IPS-18c (cell line): Measurements from ENCODE around the gene PLCG1.
"Not testable (repeated sequence)": the region's sequence is repeated elsewhere in the genome, so short reads cannot be mapped to it uniquely, and the experiment has no call there.

Experiments used
- H3K4me3 ChIP-seq: 2 replicates; pipeline ENCODE4 v1.7.0; 2013; ENCODE audit warnings: low read depth, mild to moderate bottlenecking, low read length, moderate library complexity; ENCODE audit not compliant: insufficient read depth
- H3K9me3 ChIP-seq: one replicate; pipeline ENCODE4 v1.6.1; 2013; ENCODE audit warnings: mild to moderate bottlenecking, low read length, moderate library complexity; ENCODE audit not compliant: control insufficient read depth, insufficient read depth

The PLCG1 gene

DNA sequence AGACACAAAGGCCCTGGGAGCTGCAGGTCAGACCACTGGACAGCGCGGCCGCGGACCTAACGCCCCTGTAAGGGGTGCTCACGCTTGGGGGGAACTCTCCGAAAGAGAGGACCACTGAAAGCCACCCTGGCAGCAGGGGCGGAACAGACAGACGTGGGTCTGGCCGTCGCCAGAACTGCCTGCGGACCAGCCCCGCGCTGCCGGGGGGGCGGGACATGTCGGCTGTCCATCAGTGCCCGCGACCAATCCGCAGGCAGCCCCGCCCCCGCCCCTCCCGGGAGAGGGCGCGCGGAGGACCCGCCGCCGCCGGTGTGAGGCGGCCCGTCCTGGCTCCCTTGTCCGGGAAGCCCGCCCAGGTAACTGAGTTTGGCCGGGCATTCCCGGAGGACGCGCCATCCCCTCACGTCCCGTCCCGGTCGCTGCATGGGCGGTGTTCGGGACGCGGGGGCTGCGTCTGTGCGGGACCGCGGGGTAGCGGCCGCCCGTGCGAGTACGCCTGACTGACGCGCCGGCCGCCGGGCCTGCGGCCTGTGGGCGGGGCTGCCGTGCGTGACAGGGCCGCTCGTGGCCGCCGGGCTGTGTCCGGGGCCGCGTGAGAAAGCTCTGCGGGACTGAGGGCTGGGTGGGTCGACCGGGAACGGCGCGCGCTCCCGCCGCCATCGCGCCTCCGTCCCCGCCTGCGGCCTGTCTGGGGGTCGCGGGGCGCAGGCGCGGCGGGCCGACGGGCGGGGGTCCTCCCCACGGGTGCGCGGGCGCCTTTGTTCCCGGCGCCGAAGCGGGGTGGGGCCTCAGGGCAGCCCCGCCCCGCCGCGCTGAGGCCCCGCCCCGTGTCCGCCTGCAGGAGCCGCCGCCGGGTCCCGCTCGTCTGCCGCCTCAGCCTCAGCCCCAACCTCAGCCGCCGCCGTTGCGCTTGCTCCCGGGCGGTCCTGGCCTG is at the start of gene PLCG1:
Gene PLCG1 (plus strand): TSS at position 864 of the 934 bp plus-strand sequence. CDS start 99 bp downstream, outside the sequence.
- no peaks in the 10 kb centered on the region for H3K9me3 ChIP-seq
- H3K4me3 ChIP-seq: peak within 1 kb of the TSS; percentile 96

DNA sequence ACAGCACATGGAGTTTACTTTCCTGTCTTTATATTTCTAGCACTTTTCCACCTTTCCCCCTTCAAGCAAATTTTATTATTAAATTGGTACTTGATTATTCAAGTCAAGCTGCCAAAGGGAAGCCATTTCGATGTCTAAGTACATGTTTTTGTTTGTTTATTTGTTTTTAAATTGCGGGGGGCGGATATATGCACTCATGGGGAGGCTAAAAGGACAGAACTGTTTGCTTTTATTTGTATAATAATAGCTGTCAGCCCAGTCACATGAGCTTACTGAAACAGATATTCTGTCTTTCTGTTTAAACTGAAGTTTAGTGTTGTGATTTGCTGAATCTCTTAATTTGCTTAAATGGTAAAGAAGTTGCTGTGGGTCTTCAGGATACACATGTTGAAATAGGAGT is 49.6 kb upstream of the PLCG1 start:
- H3K4me3 ChIP-seq: no peak overlapping the region
- no peaks in the 10 kb centered on the region for H3K9me3 ChIP-seq

- Histone ChIP-seq H3K9me3 (no peaks in the 10 kb centered on the region), H3K4me3 (no peak overlapping the region)
Measured at GRCh38 chr20:41089555-41089954, 47.8 kb upstream of the PLCG1 start.

- Histone ChIP-seq H3K9me3 (no peaks in the 10 kb centered on the region), H3K4me3 (no peak overlapping the region)
Measured at GRCh38 chr20:41091927-41092326, 45.4 kb upstream of the PLCG1 start.

GRCh38 chr20:41094353-41095055 is 42.8 kb upstream of the PLCG1 start:
- Histone ChIP-seq H3K9me3 (no peaks in the 10 kb centered on the region), H3K4me3 (no peak overlapping the region)

- H3K4me3 ChIP-seq: no peak overlapping the region
- no peaks in the 10 kb centered on the region for H3K9me3 ChIP-seq
Measured at GRCh38 chr20:41095110-41095969, 42.0 kb upstream of the PLCG1 start.

DNA sequence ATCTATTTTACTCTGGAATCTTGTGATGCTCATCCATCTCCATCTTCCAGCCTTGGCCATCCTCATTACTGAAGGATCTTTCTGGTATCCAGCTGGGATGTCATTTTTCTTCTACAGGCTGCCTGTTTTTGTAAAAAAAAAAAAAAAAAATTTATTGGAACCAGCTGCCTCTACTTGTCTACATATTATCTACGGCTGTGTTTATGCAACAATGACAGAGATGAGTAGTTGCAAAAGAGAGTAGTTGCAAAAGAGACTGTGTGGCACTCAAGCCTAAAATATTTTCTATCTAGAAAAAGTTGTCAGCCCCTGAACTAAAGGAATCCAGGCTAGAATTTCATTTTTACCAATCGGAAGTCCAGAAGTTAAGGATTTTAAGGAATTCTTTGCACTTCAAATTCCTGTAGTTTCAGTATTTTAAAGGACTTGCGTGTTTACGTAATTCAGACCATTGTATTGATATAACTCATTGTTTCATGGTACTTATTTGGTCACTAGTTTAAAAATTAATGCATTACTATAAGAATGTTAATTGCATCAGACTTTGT is 38.6 kb upstream of the PLCG1 start:
- no peaks in the 10 kb centered on the region for H3K9me3 ChIP-seq
- no peak overlapping the region for H3K4me3 ChIP-seq

DNA sequence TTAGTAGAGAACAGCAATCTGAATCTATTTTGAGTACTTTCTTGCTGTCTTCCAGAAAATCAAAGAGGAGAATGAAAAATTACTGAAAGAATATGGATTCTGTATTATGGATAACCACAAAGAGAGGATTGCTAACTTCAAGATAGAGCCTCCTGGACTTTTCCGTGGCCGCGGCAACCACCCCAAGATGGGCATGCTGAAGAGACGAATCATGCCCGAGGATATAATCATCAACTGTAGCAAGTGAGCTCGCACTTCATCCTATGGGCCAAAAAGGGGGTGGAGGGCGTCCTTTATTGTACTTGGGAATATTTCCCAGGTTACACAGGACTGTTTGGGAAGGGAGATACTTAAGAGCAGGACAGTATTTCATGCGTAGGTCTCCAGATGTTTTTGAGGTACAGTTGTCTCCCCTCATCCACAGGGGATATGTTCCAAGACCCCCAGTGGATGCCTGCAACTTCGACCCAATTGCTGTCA is 37.3 kb upstream of the PLCG1 start:
- no peaks in the 10 kb centered on the region for H3K9me3 ChIP-seq
- H3K4me3 ChIP-seq: no peak overlapping the region

GRCh38 chr20:41101660-41102059 is 35.7 kb upstream of the PLCG1 start:
- no peaks in the 10 kb centered on the region for H3K9me3 ChIP-seq
- H3K4me3 ChIP-seq: no peak overlapping the region

- H3K4me3 ChIP-seq: no peak overlapping the region
- no peaks in the 10 kb centered on the region for H3K9me3 ChIP-seq
Measured at GRCh38 chr20:41108531-41108930, 28.8 kb upstream of the PLCG1 start.

DNA sequence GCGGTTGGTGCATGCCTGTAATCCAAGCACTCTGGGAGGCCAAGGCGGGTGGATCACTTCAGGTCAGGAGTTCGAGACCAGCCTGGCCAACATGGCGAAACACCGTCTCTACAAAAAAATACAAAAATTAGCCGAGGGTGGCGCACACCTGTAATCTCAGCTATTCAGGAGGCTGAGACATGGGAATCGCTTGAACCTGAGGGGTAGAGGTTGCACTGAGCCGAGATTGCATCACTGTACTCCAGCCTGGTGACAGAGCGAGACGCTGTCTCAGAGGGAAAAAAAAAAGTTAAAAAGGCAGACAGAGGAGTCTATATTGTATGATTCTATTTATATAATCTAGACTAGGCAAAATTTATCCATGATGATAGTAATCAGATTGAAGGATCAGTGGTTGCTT is 27.3 kb upstream of the PLCG1 start:
- Histone ChIP-seq H3K9me3 (no peaks in the 10 kb centered on the region), H3K4me3 (no peak overlapping the region)

DNA sequence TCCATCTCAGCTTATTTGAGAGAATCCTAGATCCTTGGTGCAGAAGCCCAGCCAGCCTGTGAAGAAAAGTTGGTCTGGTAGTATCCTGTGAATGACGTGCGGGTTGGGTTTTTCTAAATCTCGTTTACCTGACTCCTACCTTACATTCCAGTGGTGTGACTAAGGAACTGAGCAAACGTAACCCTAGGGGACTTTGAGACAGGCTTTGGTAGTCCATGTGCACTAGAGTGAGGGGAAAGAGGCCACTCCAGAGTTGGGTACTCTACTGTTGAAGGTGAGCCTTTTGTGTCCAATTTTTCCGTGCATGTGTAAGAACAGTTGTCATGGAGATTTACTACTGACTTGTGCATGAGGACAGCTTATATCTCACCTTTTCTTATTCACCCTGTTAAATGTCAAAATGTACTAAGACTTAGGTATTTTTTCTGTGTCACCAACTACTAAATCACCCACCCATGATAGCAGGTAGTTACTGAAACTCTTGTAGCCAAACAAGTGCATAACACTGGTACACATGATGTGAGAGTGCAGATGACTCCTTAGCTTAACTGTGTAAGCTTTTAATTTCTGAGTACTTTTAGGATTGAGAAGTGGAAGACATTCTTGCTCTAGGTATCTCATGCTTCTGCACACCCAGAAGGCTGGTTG is 26.3 kb upstream of the PLCG1 start:
- Histone ChIP-seq H3K4me3 (no peak overlapping the region), H3K9me3 (no peaks in the 10 kb centered on the region)

- H3K9me3 ChIP-seq: no peaks in the 10 kb centered on the region
- H3K4me3 ChIP-seq: no peak overlapping the region
Measured at GRCh38 chr20:41111578-41111951, 25.8 kb upstream of the PLCG1 start.

GRCh38 chr20:41116282-41116956 is 20.9 kb upstream of the PLCG1 start:
- Histone ChIP-seq H3K4me3 (no peak overlapping the region), H3K9me3 (no peaks in the 10 kb centered on the region)

DNA sequence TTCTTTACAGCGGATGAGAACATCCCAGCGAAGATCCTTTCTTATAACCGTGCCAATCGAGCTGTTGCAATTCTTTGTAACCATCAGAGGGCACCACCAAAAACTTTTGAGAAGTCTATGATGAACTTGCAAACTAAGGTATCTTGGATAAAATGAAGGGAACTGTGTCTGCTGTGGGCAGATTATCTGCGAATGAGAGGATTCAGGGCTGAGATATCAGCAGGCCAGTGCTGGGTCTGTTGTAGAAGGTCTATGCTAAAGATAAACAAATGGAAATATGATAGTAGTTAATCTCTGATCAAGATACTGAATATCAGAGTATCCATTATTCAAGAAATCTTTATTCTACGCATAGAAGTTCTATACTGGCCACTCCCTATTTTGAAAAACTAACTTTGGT is 19.2 kb upstream of the PLCG1 start:
- not testable (repeated sequence) for H3K9me3 ChIP-seq, H3K4me3 ChIP-seq

DNA sequence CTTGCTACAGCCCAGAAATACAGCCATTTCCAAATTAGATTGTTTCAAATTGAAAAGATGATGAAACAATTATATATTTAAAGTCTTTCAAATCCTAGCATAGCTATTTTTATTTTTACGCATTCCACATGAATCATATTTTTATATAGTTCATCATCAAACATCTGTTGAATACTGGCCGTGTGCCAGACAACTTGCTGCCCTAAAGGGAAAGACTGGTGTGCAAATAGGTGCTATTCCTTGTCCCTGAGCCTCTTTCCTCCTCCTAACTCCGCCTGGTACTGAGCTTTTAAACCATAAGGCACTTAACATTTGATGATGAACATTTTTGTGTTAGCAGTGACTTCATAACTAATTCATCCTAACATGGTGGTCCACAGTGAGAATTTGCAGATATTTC is 18.7 kb upstream of the PLCG1 start:
- H3K9me3 ChIP-seq: no peaks in the 10 kb centered on the region
- H3K4me3 ChIP-seq: no peak overlapping the region
